ENCODE results near the gene ZNF568.

Gene ZNF568

GRCh38 chr19:36915992-36916830, at the start of gene ZNF568, which contains the start of gene ZNF829:
Gene ZNF568, plus strand, starts transcription at chr19:36916332. Its CDS starts 6,439 bp downstream, at chr19:36922771.
Gene ZNF829, minus strand, starts transcription at chr19:36916291. Its CDS starts 1,124 bp downstream, at chr19:36915167.
- H3K4me3 ChIP-seq, result peak within 1 kb of the TSS; percentile 81
- H3K36me3 ChIP-seq, result peaks cover 53% of the 10 kb centered on the region
- peak within 1 kb of the TSS; percentile 96 for H3K9ac ChIP-seq
- H3K27ac ChIP-seq, result peak within 1 kb of the TSS; percentile 98
- TF ChIP-seq Cebpa-rat (IDR thresholded peaks at IDR 0.05), result no peak
- H3K9me3 ChIP-seq, result peaks cover 43% of the 10 kb centered on the region
- H3K4me1 ChIP-seq, result peaks cover 15% of the 10 kb centered on the region
- peak within 1 kb of the TSS; percentile 80 for H3K4me2 ChIP-seq
- no peaks in the 10 kb centered on the region for H3K27me3 ChIP-seq
- H4K20me1 ChIP-seq, result no peaks in the 10 kb centered on the region

- H3K4me3 ChIP-seq, result peak overlapping the region; percentile 39
- no peak overlapping the region for H3K27ac ChIP-seq
- no peak overlapping the region for H3K4me2 ChIP-seq
- TF ChIP-seq Cebpa-rat (IDR thresholded peaks at IDR 0.05), result no peak
- peaks cover 97% of the 10 kb centered on the region for H3K9me3 ChIP-seq
- H3K36me3 ChIP-seq, result peaks cover 74% of the 10 kb centered on the region
- H4K20me1 ChIP-seq, result no peaks in the 10 kb centered on the region
- no peaks in the 10 kb centered on the region for H3K27me3 ChIP-seq
- H3K4me1 ChIP-seq, result no peaks in the 10 kb centered on the region
- no peak overlapping the region for H3K9ac ChIP-seq
These were observed 38.9 kb upstream of the ZNF568 start for GRCh38 chr19:36876993-36877938.

- H3K27ac ChIP-seq, result no peak overlapping the region
- H3K9ac ChIP-seq, result no peak overlapping the region
- H3K36me3 ChIP-seq, result peaks cover 90% of the 10 kb centered on the region
- H3K9me3 ChIP-seq, result peaks cover 100% of the 10 kb centered on the region
- peak overlapping the region; percentile 47 for H3K4me3 ChIP-seq
- no peaks in the 10 kb centered on the region for H3K27me3 ChIP-seq
- H3K4me1 ChIP-seq, result no peaks in the 10 kb centered on the region
- no peak overlapping the region for H3K4me2 ChIP-seq
- TF ChIP-seq Cebpa-rat (IDR thresholded peaks at IDR 0.05), result no peak
- no peaks in the 10 kb centered on the region for H4K20me1 ChIP-seq
These were observed 24.3 kb upstream of the ZNF568 start for GRCh38 chr19:36891768-36892357.

- Histone ChIP-seq H3K27me3 (no peaks in the 10 kb centered on the region), H3K9me3 (peaks cover 97% of the 10 kb centered on the region), H3K4me2 (no peak overlapping the region), H3K9ac (no peak overlapping the region), H3K4me1 (no peaks in the 10 kb centered on the region), H4K20me1 (no peaks in the 10 kb centered on the region), H3K36me3 (peaks cover 96% of the 10 kb centered on the region), H3K27ac (no peak overlapping the region), H3K4me3 (no peak overlapping the region)
- TF ChIP-seq Cebpa-rat (IDR thresholded peaks at IDR 0.05), result no peak
These were observed 21.2 kb upstream of the ZNF568 start for GRCh38 chr19:36894849-36895383.

GRCh38 chr19:36898422-36898821, 17.7 kb upstream of the ZNF568 start:
- Histone ChIP-seq H3K27ac (no peak overlapping the region), H3K9me3 (peaks cover 96% of the 10 kb centered on the region), H3K9ac (no peak overlapping the region), H3K4me2 (no peak overlapping the region), H3K4me3 (no peak overlapping the region), H3K36me3 (peaks cover 95% of the 10 kb centered on the region), H4K20me1 (no peaks in the 10 kb centered on the region), H3K27me3 (no peaks in the 10 kb centered on the region), H3K4me1 (no peaks in the 10 kb centered on the region)
- TF ChIP-seq Cebpa-rat (IDR thresholded peaks at IDR 0.05), result no peak

GRCh38 chr19:36916991-36917390, 859 bp downstream of the ZNF568 start:
- no peak for TF ChIP-seq Cebpa-rat (IDR thresholded peaks at IDR 0.05)
- Histone ChIP-seq H3K36me3 (peaks cover 51% of the 10 kb centered on the region), H4K20me1 (no peaks in the 10 kb centered on the region), H3K4me3 (peak overlapping the region; percentile 81), H3K9ac (peak overlapping the region; percentile 96), H3K27ac (peak overlapping the region; percentile 98), H3K9me3 (peaks cover 39% of the 10 kb centered on the region), H3K27me3 (no peaks in the 10 kb centered on the region), H3K4me2 (peak overlapping the region; percentile 80), H3K4me1 (peaks cover 15% of the 10 kb centered on the region)

DNA sequence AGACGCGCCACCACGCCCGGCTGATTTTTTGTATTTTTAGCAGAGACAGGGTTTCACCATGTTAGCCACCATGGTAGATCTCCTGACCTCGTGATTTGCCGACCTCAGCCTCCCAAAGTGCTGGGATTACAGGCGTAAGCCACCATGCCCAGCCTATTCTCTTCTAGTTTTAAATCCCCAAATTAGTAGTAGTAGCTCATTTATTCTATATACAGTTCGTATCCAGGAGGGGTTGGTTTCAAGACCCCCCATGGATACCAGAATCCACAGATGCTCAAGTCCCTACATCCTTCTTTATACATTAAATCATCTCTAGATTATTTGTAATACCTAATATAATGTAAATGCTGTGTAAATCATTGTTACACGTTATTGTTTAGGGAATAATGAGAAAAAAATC, 2.0 kb downstream of the ZNF568 start:
- Histone ChIP-seq H3K27me3 (no peaks in the 10 kb centered on the region), H3K4me3 (no peak overlapping the region), H3K27ac (no peak overlapping the region), H3K4me1 (peaks cover 15% of the 10 kb centered on the region), H3K4me2 (no peak overlapping the region), H3K9ac (no peak overlapping the region), H4K20me1 (no peaks in the 10 kb centered on the region), H3K9me3 (peaks cover 35% of the 10 kb centered on the region), H3K36me3 (peaks cover 49% of the 10 kb centered on the region)
- TF ChIP-seq Cebpa-rat (IDR thresholded peaks at IDR 0.05), result no peak

DNA sequence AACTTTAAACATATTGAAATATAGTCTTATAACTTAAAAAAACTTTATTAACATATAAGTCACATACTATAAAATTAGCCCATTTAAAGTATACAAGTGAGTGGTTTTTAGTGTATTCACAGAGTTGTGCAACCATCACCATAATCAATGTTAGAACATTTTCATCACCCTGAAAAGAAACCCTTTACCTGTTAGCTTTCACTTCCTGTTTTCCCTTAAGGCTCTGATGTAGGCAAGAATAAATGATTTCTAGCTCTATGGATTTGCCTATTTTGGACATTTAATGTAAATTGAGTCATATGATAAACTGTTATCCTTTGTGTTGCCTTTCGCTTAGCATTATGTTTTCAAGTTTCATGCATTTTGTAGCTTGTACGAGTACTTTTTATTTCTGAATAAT, 15.6 kb downstream of the ZNF568 start:
- Histone ChIP-seq H3K4me1 (no peaks in the 10 kb centered on the region), H4K20me1 (no peaks in the 10 kb centered on the region), H3K27ac (no peak overlapping the region), H3K4me3 (no peak overlapping the region), H3K9ac (no peak overlapping the region), H3K36me3 (peaks cover 38% of the 10 kb centered on the region), H3K4me2 (no peak overlapping the region), H3K9me3 (peaks cover 65% of the 10 kb centered on the region), H3K27me3 (no peaks in the 10 kb centered on the region)
- no peak for TF ChIP-seq Cebpa-rat (IDR thresholded peaks at IDR 0.05)

- TF ChIP-seq Cebpa-rat (IDR thresholded peaks at IDR 0.05), result no peak
- peaks cover 69% of the 10 kb centered on the region for H3K9me3 ChIP-seq
- H3K36me3 ChIP-seq, result peaks cover 69% of the 10 kb centered on the region
These were observed 23.0 kb downstream of the ZNF568 start for GRCh38 chr19:36939153-36939552.

More at GRCh38 chr19:36939153-36939552, 23.0 kb downstream of the ZNF568 start:
- no peak overlapping the region for H3K4me2 ChIP-seq
- no peaks in the 10 kb centered on the region for H3K27me3 ChIP-seq
- H3K4me1 ChIP-seq, result no peaks in the 10 kb centered on the region
- H3K4me3 ChIP-seq, result no peak overlapping the region
- no peak overlapping the region for H3K27ac ChIP-seq
- no peak overlapping the region for H3K9ac ChIP-seq
- H4K20me1 ChIP-seq, result no peaks in the 10 kb centered on the region

Data from BLaER1 (cell line).